GM10248 (cell line): ENCODE data around the gene TNFSF10.

ENCODE experiments used
- CTCF ChIA-PET: fragments of 300-600 bp; sonication (Branson Sonifier 250); formaldehyde crosslinking; extraction: SDS; loops from one replicate; lab custom pipeline; 2021; ENCODE audit warnings: antibody characterized with exemption; lab: Yijun Ruan, JAX
- POLR2A ChIA-PET: fragments of 350-650 bp; sonication (Branson Sonifier 250); formaldehyde crosslinking; extraction: SDS; loops from one replicate; lab custom pipeline; 2020; ENCODE audit warnings: antibody characterized with exemption; lab: Yijun Ruan, JAX
- DNase-seq: peaks from one replicate; pipeline ENCODE4 v3.0.0; 2012; ENCODE audit errors: extremely low spot score
- CTCF ChIP-seq: IDR thresholded peaks from 2 replicates; pipeline ENCODE4 v1.5.1; 2012; ENCODE audit warnings: mild to moderate bottlenecking, low read depth; ENCODE audit errors: extremely low read depth, missing control alignments, control extremely low read depth

The TNFSF10 gene

DNA sequence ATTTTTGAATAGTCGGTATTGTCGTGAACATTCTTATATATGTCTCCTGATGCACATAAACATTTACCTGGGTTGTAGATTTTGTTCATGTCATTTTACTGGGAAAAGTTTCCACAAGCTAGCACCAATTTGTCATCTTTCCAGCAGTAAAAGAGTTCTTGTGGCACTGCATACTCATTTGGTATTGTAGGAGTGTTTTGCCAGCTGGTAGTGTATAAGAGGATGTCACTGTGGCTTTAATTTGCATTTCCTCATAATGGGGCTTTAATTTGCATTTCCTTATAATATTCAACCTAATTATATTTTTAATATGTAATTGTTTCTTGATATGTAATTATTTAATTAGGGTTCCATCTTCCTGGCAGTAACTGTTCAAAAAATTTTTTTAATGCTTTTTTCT lies 21.2 kb upstream of the TNFSF10 start:
- TF ChIP-seq CTCF: no peak
- CTCF ChIA-PET: interaction anchor here (1.4 kb wide), 1 partner anchor 14 kb away, joined by 3 read pairs; no protein-coding TSS in a partner anchor
- POLR2A ChIA-PET: no interaction called here

DNA sequence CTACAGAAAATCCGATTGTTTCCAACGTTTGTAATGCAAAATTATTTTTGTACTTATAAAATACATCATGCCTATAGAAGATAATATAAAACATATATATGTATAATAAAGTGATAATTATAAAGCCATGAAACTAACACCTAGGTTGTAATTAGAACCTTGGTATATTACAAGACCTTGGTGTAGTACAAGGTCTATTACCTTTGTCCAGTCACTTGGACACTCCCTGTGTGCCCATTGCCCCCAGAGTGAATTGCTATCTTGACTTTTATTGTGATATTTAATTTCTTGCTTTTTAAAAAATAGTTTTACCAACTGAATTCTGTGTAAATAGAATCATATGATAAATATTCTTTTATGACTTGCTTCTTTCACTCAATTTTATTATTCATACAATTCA lies 20.7 kb upstream of the TNFSF10 start:
- CTCF ChIA-PET: interaction anchor here (1.4 to 1.5 kb wide), 2 partner anchors 14 kb away, joined by 3 to 5 read pairs; no protein-coding TSS in a partner anchor
- POLR2A ChIA-PET: no interaction called here
- DNase-seq: no peak
- TF ChIP-seq CTCF: no peak

More for the DNA sequence above, 21.2 kb upstream of the TNFSF10 start:
- no peak for DNase-seq

- ChIA-PET CTCF (interaction anchor here (1.5 kb wide), 1 partner anchor 13 kb away, joined by 5 read pairs; no protein-coding TSS in a partner anchor), POLR2A (no interaction called here)
- no peak for DNase-seq
- TF ChIP-seq CTCF: no peak
Measured at GRCh38 chr3:172543419-172543818, 20.2 kb upstream of the TNFSF10 start.

DNA sequence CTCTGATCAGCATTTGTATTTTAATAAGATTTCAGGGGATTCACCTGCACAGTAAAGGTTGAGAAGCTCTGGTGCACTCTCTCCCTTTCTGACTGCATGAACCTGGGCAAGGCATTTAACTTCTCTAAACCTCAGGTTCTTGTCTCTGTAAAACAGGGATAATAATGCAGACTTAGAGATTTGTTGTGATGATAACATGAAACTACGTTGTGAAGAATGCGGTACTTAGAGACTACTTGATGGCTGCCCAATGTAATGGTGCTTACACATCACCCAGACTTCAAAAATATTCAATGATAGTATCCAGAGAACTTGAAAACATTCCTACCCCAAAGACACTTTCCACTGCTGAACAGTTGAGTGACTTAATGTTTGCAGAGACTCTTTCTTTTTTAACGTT lies 19.8 kb upstream of the TNFSF10 start:
- POLR2A ChIA-PET: no interaction called here
- no peak for DNase-seq
- TF ChIP-seq CTCF: no peak
- CTCF ChIA-PET: interaction anchor here (1.5 kb wide), 1 partner anchor 13 kb away, joined by 5 read pairs; no protein-coding TSS in a partner anchor

- ChIA-PET POLR2A (no interaction called here), CTCF (interaction anchor here (0.8 to 1.0 kb wide), 2 partner anchors 12 to 132 kb away, joined by 3 read pairs; no protein-coding TSS in a partner anchor)
- TF ChIP-seq CTCF: no peak
- no peak for DNase-seq
Measured at GRCh38 chr3:172541945-172542488, 18.8 kb upstream of the TNFSF10 start.

GRCh38 chr3:172540049-172540448 lies 16.8 kb upstream of the TNFSF10 start:
- DNase-seq: no peak
- CTCF ChIA-PET: no interaction called here
- POLR2A ChIA-PET: no interaction called here
- no peak for TF ChIP-seq CTCF
